AG04449 (cell line): Measurements from ENCODE around the gene KHDC4.
A peak's percentile ranks its signal among the peaks of the same experiment; 100 is the strongest.

ENCODE experiments used
- CTCF ChIA-PET: fragments of 350-600 bp; formaldehyde crosslinking; extraction: SDS; loops from one replicate; lab custom pipeline; 2021; ENCODE audit warnings: antibody characterized with exemption; lab: Yijun Ruan, JAX
- POLR2A ChIA-PET: fragments of 400-600, 350-600 bp; formaldehyde crosslinking; extraction: SDS; loops from one replicate; lab custom pipeline; 2020; ENCODE audit warnings: antibody characterized with exemption, inconsistent platforms; lab: Yijun Ruan, JAX
- DNase-seq: peaks from one replicate; pipeline ENCODE4 v3.0.0-alpha.2; 2010; ENCODE audit warnings: low read depth, low spot score
- H3K4me3 ChIP-seq: 2 replicates; pipeline ENCODE4 v1.5.1; 2011; ENCODE audit warnings: low read depth, mild to moderate bottlenecking, control low read depth, low read length
- CTCF ChIP-seq: IDR thresholded peaks from one replicate; pipeline ENCODE4 v1.5.1; 2011; ENCODE audit warnings: mild to moderate bottlenecking, moderate library complexity, low read length, control low read depth, inconsistent platforms; ENCODE audit not compliant: insufficient read depth; ENCODE audit errors: missing control alignments

Gene KHDC4

GRCh38 chr1:155934097-155934935 is at the start of gene KHDC4:
TSS of gene KHDC4 (minus strand) at chr1:155934413. CDS start at chr1:155934373, 40 bp downstream.
- POLR2A ChIA-PET: interaction anchor here (0.6 to 1.4 kb wide), 10 partner anchors 9 to 145 kb away, joined by 3 to 6 read pairs (median 4); no protein-coding TSS in a partner anchor

GRCh38 chr1:155983191-155984024 is 49.2 kb upstream of the KHDC4 start:
- CTCF ChIA-PET: interaction anchor here (0.8 to 4.8 kb wide), 12 partner anchors 16 to 147 kb away, joined by 3 to 45 read pairs (median 5); no protein-coding TSS in a partner anchor
- no peak for TF ChIP-seq CTCF
- POLR2A ChIA-PET: interaction anchor here (0.6 to 2.7 kb wide), 9 partner anchors 9 to 90 kb away, joined by 3 to 19 read pairs (median 5); partner anchors contain the start of genes KHDC4 and RXFP4
- peak overlapping the region; percentile 88 for H3K4me3 ChIP-seq
- DNase-seq: peak; percentile 96

More at GRCh38 chr1:155934097-155934935, at the start of gene KHDC4:
- CTCF ChIA-PET: interaction anchor here (0.9 to 4.2 kb wide), 9 partner anchors 13 to 132 kb away, joined by 3 to 60 read pairs (median 4); no protein-coding TSS in a partner anchor
- H3K4me3 ChIP-seq: peak within 1 kb of the TSS; percentile 90
- TF ChIP-seq CTCF: peak; percentile 11
- DNase-seq: peak; percentile 86

GRCh38 chr1:155982106-155982505 is 47.9 kb upstream of the KHDC4 start:
- TF ChIP-seq CTCF: no peak
- POLR2A ChIA-PET: interaction anchor here (0.9 to 2.7 kb wide), 2 partner anchors 14 to 19 kb away, joined by 3 to 19 read pairs; no protein-coding TSS in a partner anchor
- DNase-seq: no peak
- CTCF ChIA-PET: interaction anchor here (1.6 to 4.8 kb wide), 2 partner anchors 9 to 45 kb away, joined by 5 to 45 read pairs; no protein-coding TSS in a partner anchor
- peak overlapping the region; percentile 88 for H3K4me3 ChIP-seq

- no peak for DNase-seq
- peak overlapping the region; percentile 88 for H3K4me3 ChIP-seq
- ChIA-PET POLR2A (interaction anchor here (1.3 to 2.7 kb wide), 3 partner anchors 11 to 19 kb away, joined by 5 to 19 read pairs (median 5); no protein-coding TSS in a partner anchor), CTCF (interaction anchor here (1.5 to 4.8 kb wide), 4 partner anchors 8 to 44 kb away, joined by 3 to 45 read pairs (median 8); no protein-coding TSS in a partner anchor)
- no peak for TF ChIP-seq CTCF
Observed at GRCh38 chr1:155981266-155982088, 47.3 kb upstream of the KHDC4 start.

DNA sequence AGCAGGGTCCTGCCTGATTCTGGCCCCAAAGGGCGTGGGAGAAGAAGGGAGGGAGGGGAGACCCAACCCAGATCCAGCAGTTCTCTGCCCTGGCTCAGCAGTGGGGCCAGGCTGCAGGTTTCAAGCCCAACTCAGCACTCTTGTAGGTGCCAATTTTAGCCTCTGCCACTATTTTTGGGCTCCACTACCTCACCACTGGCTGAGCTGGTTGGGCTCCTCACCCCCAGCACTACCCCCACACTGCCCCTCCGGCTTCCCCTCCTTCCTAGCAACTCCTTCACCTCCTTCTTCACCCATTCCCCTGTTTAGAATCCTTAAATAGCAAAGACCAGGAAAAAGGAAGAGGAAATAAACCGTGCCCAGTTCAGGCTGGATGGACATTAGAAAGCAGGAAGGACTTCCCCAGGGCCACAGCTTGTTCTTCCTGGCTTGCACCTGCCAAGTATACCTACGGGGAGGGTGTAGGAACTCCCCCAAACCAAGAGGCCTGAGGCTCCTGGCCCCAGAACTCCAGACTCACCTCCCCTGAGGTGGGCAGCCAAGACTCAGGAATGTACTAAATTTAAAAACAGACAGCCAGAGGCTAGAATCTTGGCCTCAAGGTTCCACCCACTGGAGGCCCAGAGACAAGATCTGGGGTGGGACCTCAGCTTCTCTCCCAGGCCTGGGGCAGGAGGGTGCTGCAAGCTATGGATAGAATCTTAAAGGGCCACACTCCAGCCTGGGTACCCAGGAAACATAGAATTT is 45.6 kb upstream of the KHDC4 start:
- ChIA-PET POLR2A (interaction anchor here (0.9 to 1.9 kb wide), 3 partner anchors 9 to 41 kb away, joined by 3 to 6 read pairs (median 5); no protein-coding TSS in a partner anchor), CTCF (interaction anchor here (1.4 to 3.6 kb wide), 4 partner anchors 10 to 42 kb away, joined by 3 to 24 read pairs (median 8); no protein-coding TSS in a partner anchor)
- no peak for DNase-seq

More for the DNA sequence above, 45.6 kb upstream of the KHDC4 start:
- TF ChIP-seq CTCF: no peak
- H3K4me3 ChIP-seq: peak overlapping the region; percentile 88
